ENCODE data around the gene GPS2. TPM values are rescaled to one million over a fixed set of nuclear protein-coding genes. Genes with fewer than 3 reads are reported as not detected.

Gene GPS2
- total and polyA plus RNA-seq, 11 donors: 51.0 to 118 (median 62.3) TPM

DNA sequence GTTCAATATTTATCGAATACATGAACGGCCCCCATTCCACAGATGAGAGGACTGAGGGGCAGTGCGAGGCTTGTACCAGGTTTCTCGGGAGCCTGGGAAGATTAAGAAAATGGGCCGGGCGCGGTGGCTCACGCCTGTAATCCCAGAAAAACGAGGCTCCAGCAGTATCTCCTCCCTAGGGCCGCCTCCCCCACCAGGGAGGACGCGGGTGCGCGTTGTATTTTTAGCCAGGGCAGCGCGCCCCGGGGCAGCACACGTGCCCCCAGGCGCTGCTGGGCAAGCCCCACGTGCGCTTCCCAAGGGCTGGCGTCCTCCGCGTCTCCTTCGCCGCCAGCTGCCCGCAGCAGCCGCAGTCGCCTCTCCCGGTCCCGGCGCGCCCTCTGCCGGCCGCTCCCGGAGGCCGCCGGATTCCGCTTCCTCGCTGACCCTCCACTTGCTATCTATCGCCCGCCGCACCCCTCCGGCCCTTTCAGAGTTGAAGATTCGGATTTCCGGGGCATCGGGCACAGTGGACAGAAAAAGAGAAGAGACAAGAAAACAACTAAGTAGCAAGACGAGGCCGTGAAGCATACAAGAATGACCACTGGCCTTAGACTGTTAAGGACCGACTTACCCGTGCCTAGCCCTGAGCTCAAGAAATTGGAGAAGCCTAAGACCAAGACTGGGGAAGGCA lies 18.8 kb downstream of the GPS2 start:
- intact Hi-C loops (cut with DNase I): loop anchor here (1.0 to 10.0 kb wide), 6 partner anchors 15 to 252 kb away; partner anchors contain the start of genes SLC2A4 (in 2 of the 10) and SLC16A11 (in 1 of the 10)
- no peaks in the 10 kb centered on the region for H3K9me3 ChIP-seq
- DNase-seq (peak; percentile 86 to 93 (median 90)), ATAC-seq (peak; percentile 73 to 86 (median 78))
- 2 to 4% (median 2%) methylated on average over 18 to 51 of the region's 51 CpGs for WGBS, 4 donors
- H3K4me3 ChIP-seq: peak overlapping the region in 9 of 12 donors; percentile 5 to 37 (median 26)
- H3K4me1 ChIP-seq: peaks cover 2 to 56% (median 39%) of the 10 kb centered on the region in 12 donors
- TF ChIP-seq, protein P1, sequence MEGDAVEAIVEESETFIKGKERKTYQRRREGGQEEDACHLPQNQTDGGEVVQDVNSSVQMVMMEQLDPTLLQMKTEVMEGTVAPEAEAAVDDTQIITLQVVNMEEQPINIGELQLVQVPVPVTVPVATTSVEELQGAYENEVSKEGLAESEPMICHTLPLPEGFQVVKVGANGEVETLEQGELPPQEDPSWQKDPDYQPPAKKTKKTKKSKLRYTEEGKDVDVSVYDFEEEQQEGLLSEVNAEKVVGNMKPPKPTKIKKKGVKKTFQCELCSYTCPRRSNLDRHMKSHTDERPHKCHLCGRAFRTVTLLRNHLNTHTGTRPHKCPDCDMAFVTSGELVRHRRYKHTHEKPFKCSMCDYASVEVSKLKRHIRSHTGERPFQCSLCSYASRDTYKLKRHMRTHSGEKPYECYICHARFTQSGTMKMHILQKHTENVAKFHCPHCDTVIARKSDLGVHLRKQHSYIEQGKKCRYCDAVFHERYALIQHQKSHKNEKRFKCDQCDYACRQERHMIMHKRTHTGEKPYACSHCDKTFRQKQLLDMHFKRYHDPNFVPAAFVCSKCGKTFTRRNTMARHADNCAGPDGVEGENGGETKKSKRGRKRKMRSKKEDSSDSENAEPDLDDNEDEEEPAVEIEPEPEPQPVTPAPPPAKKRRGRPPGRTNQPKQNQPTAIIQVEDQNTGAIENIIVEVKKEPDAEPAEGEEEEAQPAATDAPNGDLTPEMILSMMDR (IDR thresholded peaks at IDR 0.05): peak; percentile 87 to 98 (median 95)
- TF ChIP-seq POLR2A (IDR thresholded peaks at IDR 0.05): peak in 1 of 2 donors; percentile 38
- peak overlapping the region; percentile 11 to 85 (median 72) for H3K27ac ChIP-seq
- H3K36me3 ChIP-seq: no peaks in the 10 kb centered on the region
- H3K27me3 ChIP-seq: peaks cover 0 to 49% (median 29%) of the 10 kb centered on the region in 9 donors

DNA sequence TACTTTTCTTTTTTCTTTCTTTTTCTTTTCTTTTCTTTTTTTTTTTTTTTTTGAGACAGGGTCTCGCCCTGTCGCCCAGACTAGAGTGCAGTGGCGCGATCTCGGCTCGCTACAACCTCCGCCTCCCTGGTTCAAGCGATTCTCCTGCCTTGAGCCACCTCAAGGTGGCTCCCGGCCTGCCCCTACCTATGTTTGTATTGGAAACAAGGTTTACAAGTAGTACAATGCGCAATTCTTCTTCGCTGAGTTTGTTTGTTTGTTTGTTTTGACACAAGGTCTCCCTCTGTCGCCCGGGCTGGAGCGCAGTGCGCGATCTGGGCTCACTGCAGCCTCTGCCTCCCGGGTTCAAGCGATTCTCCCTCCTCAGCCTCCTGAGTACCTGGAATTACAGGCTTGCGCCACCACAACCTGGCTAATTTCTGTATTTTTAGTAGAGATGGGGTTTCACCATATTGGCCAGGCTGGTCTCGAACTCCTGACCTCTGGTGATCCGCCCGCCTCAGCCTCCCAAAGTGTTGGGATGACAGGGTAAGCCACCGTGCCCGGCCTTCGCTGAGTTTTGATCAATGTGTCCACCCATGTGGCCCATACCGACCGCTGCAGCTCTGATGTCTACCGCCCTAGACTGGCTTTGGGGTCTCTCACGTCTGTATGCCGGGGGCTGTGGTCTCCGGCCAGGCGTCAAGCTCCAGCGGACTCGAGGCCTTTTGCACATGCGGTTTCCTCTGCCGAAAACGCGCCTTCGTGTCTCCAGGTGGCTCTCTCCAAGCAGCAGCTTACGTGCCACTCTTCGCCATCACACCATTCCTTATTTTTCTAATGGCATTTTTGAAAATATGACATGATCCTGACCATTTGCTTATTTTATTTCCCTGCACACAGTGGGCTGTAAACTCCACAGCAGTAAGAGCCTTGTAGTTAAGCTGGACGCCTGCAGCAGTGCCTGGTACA lies 19.7 kb downstream of the GPS2 start:
- Histone ChIP-seq H3K9me3 (no peaks in the 10 kb centered on the region), H3K4me1 (peaks cover 2 to 65% (median 44%) of the 10 kb centered on the region in 12 donors), H3K4me3 (peak overlapping the region in 6 of 12 donors; percentile 28 to 41 (median 34)), H3K36me3 (no peaks in the 10 kb centered on the region), H3K27ac (peak overlapping the region; percentile 11 to 85 (median 72)), H3K27me3 (peaks cover 0 to 52% (median 29%) of the 10 kb centered on the region in 9 donors)
- no peak for ATAC-seq
- DNase-seq: no peak
- TF ChIP-seq, protein P1 (IDR thresholded peaks at IDR 0.05): no peak
- no peak for TF ChIP-seq POLR2A (IDR thresholded peaks at IDR 0.05)
- WGBS, 4 donors: 63 to 70% (median 66%) methylated on average over 42 of the region's 42 CpGs
- intact Hi-C loops (cut with DNase I): loop anchor here (1.0 to 10.0 kb wide), 6 partner anchors 14 to 251 kb away; partner anchors contain the start of genes SLC2A4 (in 2 of the 10) and SLC16A11 (in 1 of the 10)

DNA sequence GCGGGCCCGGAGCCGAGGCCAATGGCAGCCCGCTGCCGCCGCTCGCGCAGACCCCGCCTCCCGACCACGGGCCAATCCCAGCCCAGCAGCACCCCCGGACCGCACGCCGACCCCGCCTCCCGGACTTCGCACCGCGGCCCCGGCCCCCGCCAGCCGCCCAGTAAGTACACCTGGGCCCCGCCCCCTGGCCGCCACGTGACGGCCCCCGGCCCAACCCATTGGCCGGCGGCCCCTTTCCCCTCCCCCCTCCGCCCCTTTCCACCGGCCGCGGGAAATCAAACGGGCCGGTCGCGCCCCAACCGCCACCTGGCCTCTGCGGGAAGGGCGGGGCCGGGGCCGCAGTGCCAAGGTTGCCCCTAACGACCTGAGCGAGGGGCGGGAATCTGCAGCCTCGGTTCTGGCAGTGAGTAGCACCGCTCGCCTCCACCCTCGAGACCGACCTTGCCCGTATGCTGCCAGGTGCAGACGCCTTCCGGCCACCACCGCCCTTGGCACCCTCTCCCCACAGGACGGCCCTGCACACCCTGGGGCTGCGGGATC lies 20.5 kb downstream of the GPS2 start, which contains the start of gene YBX2:
YBX2 (minus strand) TSS at position 26 of the 540 bp plus-strand sequence. CDS start 139 bp downstream, outside the sequence.
- TF ChIP-seq, protein P1 (IDR thresholded peaks at IDR 0.05): no peak
- TF ChIP-seq POLR2A (IDR thresholded peaks at IDR 0.05): no peak
- 2 to 13% (median 4%) methylated on average over 11 to 57 of the region's 57 CpGs for WGBS, 4 donors
- H3K27me3 ChIP-seq: peaks cover 0 to 57% (median 29%) of the 10 kb centered on the region in 9 donors
- intact Hi-C loops (cut with DNase I): loop anchor here in 2 of 10 donors (5.0 to 10.0 kb wide), 2 partner anchors 247 to 250 kb away; partner anchors contain the start of gene SLC16A11 (in 1 of the 2)
- peak; percentile 72 to 86 (median 81) for DNase-seq
- H3K36me3 ChIP-seq: no peaks in the 10 kb centered on the region
- H3K4me3 ChIP-seq: peak within 1 kb of the TSS in 11 of 12 donors; percentile 1 to 41 (median 30)
- peak in 3 of 4 donors; percentile 17 to 44 (median 28) for ATAC-seq
- H3K4me1 ChIP-seq: peaks cover 2 to 71% (median 45%) of the 10 kb centered on the region in 12 donors
- H3K27ac ChIP-seq: peak within 1 kb of the TSS in 6 of 12 donors; percentile 50 to 85 (median 78)
- no peaks in the 10 kb centered on the region for H3K9me3 ChIP-seq

Measured in heart left ventricle (tissue), 16 donors.